Keratinocyte (primary cell): ENCODE data around the gene STX17. TPM values are rescaled to one million over a fixed set of nuclear protein-coding genes. Genes with fewer than 3 reads are reported as not detected.

Experiments used
- DNase-seq: peaks from one replicate; pipeline ENCODE4 v3.0.0-alpha.2; 2011; ENCODE audit warnings: low read depth, missing footprints, low spot score
- FAIRE-seq: peaks from 2 replicates; lab custom pipeline; 2011; peaks lifted over from hg19 to GRCh38; lab: Jason Lieb, UNC
- H2AFZ ChIP-seq: 2 replicates; pipeline ENCODE4 v1.6.0; 2012; ENCODE audit warnings: low read length, control low read depth, inconsistent platforms; ENCODE audit not compliant: control insufficient read depth
- H3K27ac ChIP-seq: 2 replicates; pipeline ENCODE4 v1.5.1; 2011; ENCODE audit warnings: low read length; ENCODE audit not compliant: control insufficient read depth, insufficient read depth
- H3K27me3 ChIP-seq: 3 replicates; pipeline ENCODE4 v1.6.0; 2011; ENCODE audit warnings: low read length; ENCODE audit not compliant: control insufficient read depth, insufficient read depth; ENCODE audit errors: extremely low read depth
- H3K36me3 ChIP-seq, 2 experiments: 2 replicates in 1 of 2; 3 replicates in 1 of 2; pipeline ENCODE4 v1.5.1; 2011; ENCODE audit warnings: low read length in 2 of 2, mild to moderate bottlenecking in 1 of 2; ENCODE audit not compliant: control insufficient read depth in 2 of 2, insufficient read depth in 2 of 2; ENCODE audit errors: extremely low read depth in 1 of 2
- H3K4me1 ChIP-seq: 3 replicates; pipeline ENCODE4 v1.5.1; 2011; ENCODE audit warnings: low read length; ENCODE audit not compliant: control insufficient read depth, insufficient read depth; ENCODE audit errors: extremely low read depth
- H3K4me2 ChIP-seq: 3 replicates; pipeline ENCODE4 v1.6.0; 2011; ENCODE audit warnings: low read depth, low read length; ENCODE audit not compliant: control insufficient read depth, insufficient read depth; ENCODE audit errors: extremely low read depth
- H3K4me3 ChIP-seq, 3 experiments: fragments of 200-600 bp in 1 of 3; sonication (generic) in 1 of 3; 2 replicates in 2 of 3; 3 replicates in 1 of 3; pipeline ENCODE4 v1.5.1; 2011 to 2016; ENCODE audit warnings: low read length in 3 of 3, mild to moderate bottlenecking in 3 of 3, control low read depth in 2 of 3, inconsistent platforms in 1 of 3, low read depth in 1 of 3, mixed read lengths in 1 of 3, mixed run types in 1 of 3, moderate library complexity in 1 of 3; ENCODE audit not compliant: control insufficient read depth in 2 of 3, insufficient read depth in 2 of 3; ENCODE audit errors: extremely low read depth in 1 of 3
- H3K79me2 ChIP-seq: 2 replicates; pipeline ENCODE4 v1.6.0; 2012; ENCODE audit warnings: low read length; ENCODE audit not compliant: control insufficient read depth, insufficient read depth
- H3K9ac ChIP-seq: 3 replicates; pipeline ENCODE4 v1.6.0; 2011; ENCODE audit warnings: low read length; ENCODE audit not compliant: control insufficient read depth, insufficient read depth; ENCODE audit errors: extremely low read depth
- H3K9me1 ChIP-seq: 3 replicates; pipeline ENCODE4 v1.6.0; 2011; ENCODE audit warnings: low read length; ENCODE audit not compliant: control insufficient read depth, insufficient read depth; ENCODE audit errors: extremely low read depth
- H3K9me3 ChIP-seq: 2 replicates; pipeline ENCODE4 v1.5.1; 2012; ENCODE audit warnings: low read depth, low read length; ENCODE audit not compliant: control insufficient read depth
- H4K20me1 ChIP-seq: 3 replicates; pipeline ENCODE4 v1.6.0; 2011; ENCODE audit warnings: low read length; ENCODE audit not compliant: control insufficient read depth, insufficient read depth; ENCODE audit errors: extremely low read depth
- EZH2 ChIP-seq: IDR thresholded peaks from one replicate; pipeline ENCODE4 v1.6.1; 2012; ENCODE audit warnings: inconsistent platforms, mild to moderate bottlenecking, low read length, moderate library complexity
- dilution Hi-C: fragments of 300-500 bp; cut with MboI; formaldehyde crosslinking; loops from one replicate; pipeline ENCODE4 v1.7.0; 2020; ENCODE audit warnings: low sequenced_read_pairs; ENCODE audit not compliant: extremely low pct_ligation_motif_present
- polyA plus RNA-seq, 5 experiments: library from polyadenylated mRNA; depleted of rRNA in 3 of 5; stranded (reverse) in 3 of 5; stranded (forward) in 1 of 5; unstranded in 1 of 5; fragments of >200 nt; gene quantifications; 1 replicate in 1 of 5; 2 replicates in 3 of 5; 3 replicates in 1 of 5; pipeline versions ENCODE4 v1.2.1 to v1.2.3, GENCODE V29; 2011 to 2012; ENCODE audit warnings: missing spikeins in 2 of 5, low read depth in 1 of 5, low replicate concordance in 1 of 5
- TF ChIP-seq, protein P1 (sequence below), 3 experiments: IDR thresholded peaks in 1 of 3; conservative IDR thresholded peaks in 1 of 3; optimal IDR thresholded peaks in 1 of 3; 2 replicates in 2 of 3; 3 replicates in 1 of 3; pipeline versions ENCODE3 to v1.5.1; 2011; ENCODE audit warnings: low read length in 3 of 3, mild to moderate bottlenecking in 3 of 3, moderate library complexity in 2 of 3, control low read depth in 1 of 3, inconsistent platforms in 1 of 3; ENCODE audit not compliant: insufficient read depth in 2 of 3; ENCODE audit errors: extremely low read depth in 1 of 3

Gene STX17
- polyA plus RNA-seq, 1 donor (not counting 4 experiments of a cell fraction or from before 2014, with no cell fraction given) = 12.6 TPM

DNA sequence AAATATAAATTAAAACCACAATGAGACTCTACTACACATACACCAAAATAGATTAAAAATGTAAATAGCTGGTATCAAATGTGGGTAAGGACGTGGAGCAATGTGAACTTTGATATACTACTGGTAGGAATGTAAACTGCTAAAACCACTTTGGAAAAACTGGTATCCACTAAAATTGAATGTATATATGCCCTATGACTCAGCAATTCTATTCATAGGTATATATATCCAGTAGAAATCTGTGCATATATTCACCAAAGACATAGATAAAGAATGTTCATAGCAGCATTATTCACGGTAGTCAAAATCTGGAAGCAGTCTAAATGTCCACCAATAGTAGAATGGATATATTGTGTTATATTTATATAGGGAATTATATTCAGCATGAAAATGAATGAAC lies 107.1 kb downstream of the STX17 start:
- FAIRE-seq (no peak), DNase-seq (no peak)
- no peaks in the 10 kb centered on the region for H4K20me1 ChIP-seq
- H3K79me2 ChIP-seq = no peaks in the 10 kb centered on the region
- H3K4me1 ChIP-seq = no peaks in the 10 kb centered on the region
- TF ChIP-seq, protein P1, sequence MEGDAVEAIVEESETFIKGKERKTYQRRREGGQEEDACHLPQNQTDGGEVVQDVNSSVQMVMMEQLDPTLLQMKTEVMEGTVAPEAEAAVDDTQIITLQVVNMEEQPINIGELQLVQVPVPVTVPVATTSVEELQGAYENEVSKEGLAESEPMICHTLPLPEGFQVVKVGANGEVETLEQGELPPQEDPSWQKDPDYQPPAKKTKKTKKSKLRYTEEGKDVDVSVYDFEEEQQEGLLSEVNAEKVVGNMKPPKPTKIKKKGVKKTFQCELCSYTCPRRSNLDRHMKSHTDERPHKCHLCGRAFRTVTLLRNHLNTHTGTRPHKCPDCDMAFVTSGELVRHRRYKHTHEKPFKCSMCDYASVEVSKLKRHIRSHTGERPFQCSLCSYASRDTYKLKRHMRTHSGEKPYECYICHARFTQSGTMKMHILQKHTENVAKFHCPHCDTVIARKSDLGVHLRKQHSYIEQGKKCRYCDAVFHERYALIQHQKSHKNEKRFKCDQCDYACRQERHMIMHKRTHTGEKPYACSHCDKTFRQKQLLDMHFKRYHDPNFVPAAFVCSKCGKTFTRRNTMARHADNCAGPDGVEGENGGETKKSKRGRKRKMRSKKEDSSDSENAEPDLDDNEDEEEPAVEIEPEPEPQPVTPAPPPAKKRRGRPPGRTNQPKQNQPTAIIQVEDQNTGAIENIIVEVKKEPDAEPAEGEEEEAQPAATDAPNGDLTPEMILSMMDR (optimal IDR thresholded peaks at IDR 0.05 in 1 of 3, IDR thresholded peaks at IDR 0.05 in 1 of 3, conservative IDR thresholded peaks at IDR 0.05 in 1 of 3; ENCODE audit: extremely low read depth in 1 of 3, insufficient read depth in 2 of 3, low read length in 3 of 3) = no peak
- TF ChIP-seq EZH2 = no peak
- no peaks in the 10 kb centered on the region for H3K9me1 ChIP-seq
- no peak overlapping the region for H3K9ac ChIP-seq
- H3K4me2 ChIP-seq = no peak overlapping the region
- H2AFZ ChIP-seq = no peak overlapping the region
- H3K27ac ChIP-seq = no peak overlapping the region
- no peaks in the 10 kb centered on the region for H3K27me3 ChIP-seq
- H3K36me3 ChIP-seq = peaks cover 2 to 4% of the 10 kb centered on the region in 2 experiments
- no peak overlapping the region for H3K4me3 ChIP-seq
- dilution Hi-C loops = no loop called here
- no peaks in the 10 kb centered on the region for H3K9me3 ChIP-seq

DNA sequence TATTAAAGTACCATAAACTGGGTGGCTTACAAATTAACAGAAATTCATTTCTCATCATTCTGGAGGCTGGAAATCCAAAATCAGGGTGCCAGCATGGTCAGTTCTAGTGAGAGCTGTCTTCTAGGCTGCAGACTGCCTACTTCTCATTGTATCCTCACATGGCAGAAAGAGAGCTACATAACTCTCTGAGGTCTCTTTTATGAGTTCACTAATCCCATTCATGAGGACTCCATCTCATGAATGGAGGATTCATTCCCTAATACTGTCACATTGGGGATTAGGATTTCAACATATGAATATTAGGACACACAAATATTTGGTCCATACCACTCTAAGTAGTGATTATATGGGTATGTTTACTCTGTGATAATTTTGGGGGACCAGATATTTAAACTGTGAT lies 108.4 kb downstream of the STX17 start:
- Histone ChIP-seq H3K9me3 (no peaks in the 10 kb centered on the region), H3K9me1 (no peaks in the 10 kb centered on the region), H3K79me2 (no peaks in the 10 kb centered on the region), H3K27me3 (no peaks in the 10 kb centered on the region), H4K20me1 (no peaks in the 10 kb centered on the region), H2AFZ (no peak overlapping the region), H3K36me3 (peaks cover 4 to 5% of the 10 kb centered on the region in 2 experiments), H3K27ac (no peak overlapping the region), H3K4me2 (no peak overlapping the region), H3K9ac (no peak overlapping the region), H3K4me3 (no peak overlapping the region), H3K4me1 (no peaks in the 10 kb centered on the region)
- FAIRE-seq (no peak), DNase-seq (no peak)
- dilution Hi-C loops = no loop called here
- TF ChIP-seq EZH2 = no peak
- TF ChIP-seq, protein P1 (optimal IDR thresholded peaks at IDR 0.05 in 1 of 3, IDR thresholded peaks at IDR 0.05 in 1 of 3, conservative IDR thresholded peaks at IDR 0.05 in 1 of 3; ENCODE audit: extremely low read depth in 1 of 3, insufficient read depth in 2 of 3, low read length in 3 of 3) = no peak
